ENCODE data around the gene MYH15.

- TF ChIP-seq POLR2AphosphoS5 (IDR thresholded peaks at IDR 0.05; ENCODE audit: low read depth, low read length) (no peak), SIN3A (IDR thresholded peaks at IDR 0.05; ENCODE audit: borderline replicate concordance, insufficient read depth, low read depth, low read length) (no peak), TCF7L2 (IDR thresholded peaks at IDR 0.05; ENCODE audit: low read depth, low read length) (no peak)
- TF ChIP-seq, protein P1, sequence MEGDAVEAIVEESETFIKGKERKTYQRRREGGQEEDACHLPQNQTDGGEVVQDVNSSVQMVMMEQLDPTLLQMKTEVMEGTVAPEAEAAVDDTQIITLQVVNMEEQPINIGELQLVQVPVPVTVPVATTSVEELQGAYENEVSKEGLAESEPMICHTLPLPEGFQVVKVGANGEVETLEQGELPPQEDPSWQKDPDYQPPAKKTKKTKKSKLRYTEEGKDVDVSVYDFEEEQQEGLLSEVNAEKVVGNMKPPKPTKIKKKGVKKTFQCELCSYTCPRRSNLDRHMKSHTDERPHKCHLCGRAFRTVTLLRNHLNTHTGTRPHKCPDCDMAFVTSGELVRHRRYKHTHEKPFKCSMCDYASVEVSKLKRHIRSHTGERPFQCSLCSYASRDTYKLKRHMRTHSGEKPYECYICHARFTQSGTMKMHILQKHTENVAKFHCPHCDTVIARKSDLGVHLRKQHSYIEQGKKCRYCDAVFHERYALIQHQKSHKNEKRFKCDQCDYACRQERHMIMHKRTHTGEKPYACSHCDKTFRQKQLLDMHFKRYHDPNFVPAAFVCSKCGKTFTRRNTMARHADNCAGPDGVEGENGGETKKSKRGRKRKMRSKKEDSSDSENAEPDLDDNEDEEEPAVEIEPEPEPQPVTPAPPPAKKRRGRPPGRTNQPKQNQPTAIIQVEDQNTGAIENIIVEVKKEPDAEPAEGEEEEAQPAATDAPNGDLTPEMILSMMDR (IDR thresholded peaks at IDR 0.05) = no peak
Observed at GRCh38 chr3:108378153-108378951, 132.0 kb downstream of the MYH15 start.
